Endodermal cell (in vitro differentiated cells): Measurements from ENCODE around the gene TMEM209. TPM values are rescaled to one million over a fixed set of nuclear protein-coding genes. Genes with fewer than 3 reads are reported as not detected.

Source experiments
- DNase-seq: peaks from one replicate; pipeline ENCODE4 v3.0.0-alpha.2; 2017
- H3K27ac ChIP-seq: 2 replicates; pipeline ENCODE4 v1.5.1; 2013; ENCODE audit warnings: mild to moderate bottlenecking, low read depth, low read length, moderate library complexity
- H3K27me3 ChIP-seq: 2 replicates; pipeline ENCODE4 v1.6.1; 2013; ENCODE audit warnings: mild to moderate bottlenecking, low read length, moderate library complexity; ENCODE audit not compliant: insufficient read depth, control insufficient read depth, poor library complexity, severe bottlenecking
- H3K36me3 ChIP-seq: 2 replicates; pipeline ENCODE4 v1.7.0; 2013; ENCODE audit warnings: mild to moderate bottlenecking, low read length, moderate library complexity; ENCODE audit not compliant: control insufficient read depth, insufficient read depth
- H3K4me1 ChIP-seq: one replicate; pipeline ENCODE4 v1.7.0; 2013; ENCODE audit warnings: low read length; ENCODE audit not compliant: control insufficient read depth, insufficient read depth
- H3K4me3 ChIP-seq: 2 replicates; pipeline ENCODE4 v1.5.1; 2013; ENCODE audit warnings: mild to moderate bottlenecking, low read length, moderate library complexity
- H3K9ac ChIP-seq: 2 replicates; pipeline ENCODE4 v1.6.1; 2013; ENCODE audit warnings: mild to moderate bottlenecking, low read length, moderate library complexity; ENCODE audit not compliant: poor library complexity, severe bottlenecking; ENCODE audit errors: extremely low read depth
- H3K9me3 ChIP-seq: 2 replicates; pipeline ENCODE4 v1.6.1; 2013; ENCODE audit warnings: mild to moderate bottlenecking, low read length, moderate library complexity; ENCODE audit not compliant: control insufficient read depth
- H3K27ac Mint-ChIP-seq: 2 replicates; pipeline ENCODE4 v1.8.0; 2020; ENCODE audit warnings: mixed read lengths
- H3K27me3 Mint-ChIP-seq: 2 replicates; pipeline ENCODE4 v1.8.0; 2021; ENCODE audit warnings: mild to moderate bottlenecking, mixed read lengths; ENCODE audit not compliant: insufficient read depth
- H3K36me3 Mint-ChIP-seq: 2 replicates; pipeline ENCODE4 v1.8.0; 2020; ENCODE audit warnings: low read depth, mixed read lengths
- H3K4me1 Mint-ChIP-seq: 2 replicates; pipeline ENCODE4 v1.8.0; 2020; ENCODE audit warnings: mixed read lengths
- H3K4me3 Mint-ChIP-seq: 2 replicates; pipeline ENCODE4 v1.8.0; 2020; ENCODE audit warnings: mild to moderate bottlenecking, moderate library complexity, mixed read lengths
- H3K9me3 Mint-ChIP-seq: 2 replicates; pipeline ENCODE4 v1.8.0; 2020; ENCODE audit warnings: mild to moderate bottlenecking, mixed read lengths
- CTCF ChIP-seq: fragments of 200-600 bp; sonication (generic); conservative IDR thresholded peaks from 2 replicates; pipeline ENCODE4 v1.5.0; 2021; ENCODE audit warnings: antibody characterized with exemption, mild to moderate bottlenecking
- WGBS, 2 experiments: methylation state at CpG; one replicate each; pipeline versions ENCODE4 v1.1.5 to v1.1.7; 2013; ENCODE audit warnings: missing lambda C conversion rate in 2 of 2, mixed read lengths in 1 of 2; ENCODE audit not compliant: insufficient coverage in 1 of 2, insufficient read length in 1 of 2; 5-methylcytosine and 5-hydroxymethylcytosine counted together
- total RNA-seq, 2 donors: library from RNA; stranded (reverse); fragmentation: NEBNext Ultra II Directional in 1 of 2; extraction: Animal tissue kit (Norgen Biotek cat#: 25700) in 1 of 2; gene quantifications; 2 replicates in 1 of 2; 3 replicates in 1 of 2; pipeline ENCODE4 v1.2.1, GENCODE V29; 2021

TMEM209 gene
- total RNA-seq, 2 donors from 2014 or later, result 30.9 to 37.9 TPM

GRCh38 chr7:130118801-130119200, 86.4 kb downstream of the TMEM209 start:
- 94 to 96% methylated on average over 4 of the region's 4 CpGs for WGBS, 2 experiments
- Mint-ChIP-seq H3K27me3 (no peaks in the 10 kb centered on the region), H3K36me3 (peaks cover 30% of the 10 kb centered on the region), H3K9me3 (no peaks in the 10 kb centered on the region), H3K4me3 (no peak overlapping the region), H3K27ac (no peak overlapping the region), H3K4me1 (peaks cover 5% of the 10 kb centered on the region)
- H3K27me3 ChIP-seq, result no peaks in the 10 kb centered on the region
- H3K9me3 ChIP-seq, result no peaks in the 10 kb centered on the region
- H3K36me3 ChIP-seq, result peaks cover 20% of the 10 kb centered on the region
- H3K4me3 ChIP-seq, result no peak overlapping the region
- peaks cover 7% of the 10 kb centered on the region for H3K4me1 ChIP-seq
- no peak overlapping the region for H3K9ac ChIP-seq
- no peak overlapping the region for H3K27ac ChIP-seq
- no peak for TF ChIP-seq CTCF
- DNase-seq, result no peak

- TF ChIP-seq CTCF, result no peak
- Mint-ChIP-seq H3K27ac (no peak overlapping the region), H3K27me3 (no peaks in the 10 kb centered on the region), H3K4me1 (peaks cover 5% of the 10 kb centered on the region), H3K9me3 (no peaks in the 10 kb centered on the region), H3K36me3 (peaks cover 25% of the 10 kb centered on the region), H3K4me3 (no peak overlapping the region)
- H3K9ac ChIP-seq, result no peak overlapping the region
- no peaks in the 10 kb centered on the region for H3K9me3 ChIP-seq
- no peak overlapping the region for H3K4me3 ChIP-seq
- no peak overlapping the region for H3K27ac ChIP-seq
- no peak for DNase-seq
- 76 to 96% methylated on average over 4 to 5 of the region's 5 CpGs for WGBS, 2 experiments
- peaks cover 7% of the 10 kb centered on the region for H3K4me1 ChIP-seq
- no peaks in the 10 kb centered on the region for H3K27me3 ChIP-seq
- H3K36me3 ChIP-seq, result peaks cover 16% of the 10 kb centered on the region
Observed at GRCh38 chr7:130118294-130118693, 86.9 kb downstream of the TMEM209 start.

- Histone ChIP-seq H3K4me1 (no peaks in the 10 kb centered on the region), H3K4me3 (no peak overlapping the region), H3K9me3 (no peaks in the 10 kb centered on the region), H3K27ac (no peak overlapping the region), H3K9ac (no peak overlapping the region), H3K27me3 (no peaks in the 10 kb centered on the region), H3K36me3 (no peaks in the 10 kb centered on the region)
- Mint-ChIP-seq H3K9me3 (peaks cover 2% of the 10 kb centered on the region), H3K4me3 (no peak overlapping the region), H3K27ac (no peak overlapping the region), H3K27me3 (no peaks in the 10 kb centered on the region), H3K36me3 (peaks cover 16% of the 10 kb centered on the region), H3K4me1 (no peaks in the 10 kb centered on the region)
- TF ChIP-seq CTCF, result no peak
- no peak for DNase-seq
- WGBS, 2 experiments, result 99 to 100% methylated on average over 2 of the region's 2 CpGs
Observed at GRCh38 chr7:130114776-130115175, 90.4 kb downstream of the TMEM209 start.

Other genes starting within 250 kb of the TMEM209 start
- gene ZC3HC1, start 154.0 kb downstream of the TMEM209 start, total RNA-seq, result 10 to 100 TPM; 28.0 to 28.2 TPM
- gene KLHDC10, start 134.9 kb downstream of the TMEM209 start, total RNA-seq, result 10 to 100 TPM; 20.6 to 22.2 TPM
- not detected for gene SSMEM1, start 2.5 kb upstream of the TMEM209 start, total RNA-seq
- gene CPA2, start 61.5 kb upstream of the TMEM209 start, total RNA-seq, result under 1 TPM; 0.40 to 0.66 TPM
- gene CPA4, start 87.8 kb upstream of the TMEM209 start, total RNA-seq, result not detected
- not detected for gene CPA5, start 139.4 kb upstream of the TMEM209 start, total RNA-seq
- not detected for gene CPA1, start 175.1 kb upstream of the TMEM209 start, total RNA-seq
- gene CEP41, start 235.6 kb upstream of the TMEM209 start, total RNA-seq, result 10 to 100 TPM; 11.4 to 13.0 TPM